ENCODE data around the gene PPCDC. TPM values are rescaled to one million over a fixed set of nuclear protein-coding genes. Genes with fewer than 3 reads are reported as not detected.

Gene PPCDC
- total RNA-seq, 1 experiment from 2014 or later, result 18.0 TPM

GRCh38 chr15:74977599-74977998, 45.8 kb upstream of the PPCDC start (continued):
- TF ChIP-seq REST (IDR thresholded peaks at IDR 0.05; ENCODE audit: low read depth), result no peak
- TF ChIP-seq EZH2 (IDR thresholded peaks at IDR 0.05), result no peak

GRCh38 chr15:74978077-74978476, 45.3 kb upstream of the PPCDC start:
- Histone ChIP-seq H3K9ac (ENCODE audit: low read length) (no peak overlapping the region), H3K9me2 (ENCODE audit: insufficient read depth) (no peaks in the 10 kb centered on the region), H3K79me2 (ENCODE audit: insufficient read depth, low read length) (no peaks in the 10 kb centered on the region), H3K27me3 (ENCODE audit: insufficient read depth, low read length) (no peaks in the 10 kb centered on the region), H3K9me3 (ENCODE audit: control insufficient read depth in 1 of 2, insufficient read depth in 1 of 2, low read depth in 1 of 2, low read length in 2 of 2) (no peaks in the 10 kb centered on the region), H3K27ac (ENCODE audit: low read depth, low read length) (no peak overlapping the region), H3K36me3 (ENCODE audit: control insufficient read depth in 1 of 2, insufficient read depth in 2 of 2, low read length in 2 of 2) (no peaks in the 10 kb centered on the region), H2AFZ (ENCODE audit: low read depth, low read length, poor library complexity, severe bottlenecking) (peak overlapping the region; percentile 39), H3K4me3 (replicated peaks in 1 of 2; ENCODE audit: low read depth in 1 of 2, low read length in 2 of 2) (no peak overlapping the region), H4K20me1 (ENCODE audit: insufficient read depth) (no peaks in the 10 kb centered on the region), H3K4me2 (ENCODE audit: low read length) (peak overlapping the region; percentile 48; the same call in 1 of the 2 replicates), H3K4me1 (ENCODE audit: control insufficient read depth in 1 of 2, insufficient read depth in 2 of 2, low read length in 2 of 2) (peaks cover 13 to 15% of the 10 kb centered on the region in 2 experiments)
- ChIA-PET RAD21 (ENCODE audit: low non-redundant PET in 1 of 2, low total read pairs in 2 of 2, uncharacterized antibody in 2 of 2, unreplicated experiment in 2 of 2) (interaction anchor here in 1 of 2 experiments (0.6 kb wide), 1 partner anchor 344 kb away, joined by 3 read pairs; no protein-coding TSS in a partner anchor), CTCF (interaction anchor here (0.6 to 1.4 kb wide), 4 partner anchors 10 to 340 kb away, joined by 3 to 6 read pairs (median 4); no protein-coding TSS in a partner anchor), POLR2A (interaction anchor here (1.6 kb wide), 1 partner anchor 17 kb away, joined by 5 read pairs; the partner anchor contains the start of gene SCAMP5)
- TF ChIP-seq EZH2 (IDR thresholded peaks at IDR 0.05) (no peak), CEBPB (IDR thresholded peaks at IDR 0.05; ENCODE audit: low read depth) (no peak), SIN3A (IDR thresholded peaks at IDR 0.05; ENCODE audit: low read depth) (no peak), MAX (IDR thresholded peaks at IDR 0.05) (no peak), REST (IDR thresholded peaks at IDR 0.05; ENCODE audit: low read depth) (no peak), SP1 (IDR thresholded peaks at IDR 0.05; ENCODE audit: low read depth) (no peak), YY1 (IDR thresholded peaks at IDR 0.05; ENCODE audit: extremely low read depth, insufficient replicate concordance, low read depth, low read length) (no peak), FOSL1 (IDR thresholded peaks at IDR 0.05; ENCODE audit: low read depth) (no peak), JUND (IDR thresholded peaks at IDR 0.05) (no peak)
- intact Hi-C loops (cut with micrococcal nuclease), result no loop called here
- DNase-seq (ENCODE audit: low read depth, low spot score) (no peak), ATAC-seq (peak; percentile 56)
- BruUV-seq (replicated peaks), result no TSS peak
